Neural cell (in vitro differentiated cells): Measurements from ENCODE around the gene CIT.

Experiments used
- EZH2 ChIP-seq: fragments of 200-600, 300-800 bp; shearing (Covaris generic), sonication (generic); IDR thresholded peaks from 2 replicates; pipeline ENCODE4 v1.6.1; 2014; ENCODE audit warnings: antibody characterized with exemption, low read length, borderline replicate concordance, mild to moderate bottlenecking; ENCODE audit not compliant: insufficient read depth, poor library complexity, severe bottlenecking
- POLR2AphosphoS5 ChIP-seq: IDR thresholded peaks from 2 replicates; pipeline ENCODE4 v1.6.1; 2012
- RAD21 ChIP-seq: fragments of 450-650 bp; conservative IDR thresholded peaks from 2 replicates; pipeline ENCODE4 v1.6.1; 2014; ENCODE audit warnings: antibody characterized with exemption, mild to moderate bottlenecking, moderate library complexity
- SMC3 ChIP-seq: fragments of 450-650 bp; conservative IDR thresholded peaks from 2 replicates; pipeline ENCODE4 v1.6.1; 2014; ENCODE audit warnings: antibody characterized with exemption, mild to moderate bottlenecking, moderate library complexity; ENCODE audit not compliant: poor library complexity
- TF ChIP-seq, protein P1 (sequence below): fragments of 450-650 bp; IDR thresholded peaks from 2 replicates; pipeline ENCODE4 v1.5.1; 2014; ENCODE audit warnings: antibody characterized with exemption, mild to moderate bottlenecking, moderate library complexity; ENCODE audit not compliant: poor library complexity, severe bottlenecking
- TF ChIP-seq, protein P2 (sequence below): IDR thresholded peaks from 2 replicates; pipeline ENCODE4 v1.6.1; 2012; ENCODE audit warnings: borderline replicate concordance

DNA sequence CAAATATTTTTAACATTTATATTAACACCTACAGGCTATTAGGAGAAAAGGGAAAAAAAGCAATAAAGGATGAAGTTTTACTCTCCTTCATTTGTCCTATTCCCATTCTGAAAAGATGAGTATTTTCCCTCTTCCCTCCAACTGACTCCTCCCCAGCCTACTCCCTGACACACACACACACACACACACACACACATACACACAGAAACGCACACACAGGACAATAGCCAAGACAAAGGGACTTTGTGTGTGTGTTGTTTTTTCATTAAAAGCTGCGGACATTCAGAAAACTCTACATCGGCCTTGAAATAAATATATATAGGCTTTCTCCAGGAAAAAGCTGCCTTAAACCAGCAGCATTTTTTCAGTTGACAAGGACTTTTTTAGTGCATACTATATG is 134.4 kb downstream of the CIT start:
- TF ChIP-seq, protein P1, sequence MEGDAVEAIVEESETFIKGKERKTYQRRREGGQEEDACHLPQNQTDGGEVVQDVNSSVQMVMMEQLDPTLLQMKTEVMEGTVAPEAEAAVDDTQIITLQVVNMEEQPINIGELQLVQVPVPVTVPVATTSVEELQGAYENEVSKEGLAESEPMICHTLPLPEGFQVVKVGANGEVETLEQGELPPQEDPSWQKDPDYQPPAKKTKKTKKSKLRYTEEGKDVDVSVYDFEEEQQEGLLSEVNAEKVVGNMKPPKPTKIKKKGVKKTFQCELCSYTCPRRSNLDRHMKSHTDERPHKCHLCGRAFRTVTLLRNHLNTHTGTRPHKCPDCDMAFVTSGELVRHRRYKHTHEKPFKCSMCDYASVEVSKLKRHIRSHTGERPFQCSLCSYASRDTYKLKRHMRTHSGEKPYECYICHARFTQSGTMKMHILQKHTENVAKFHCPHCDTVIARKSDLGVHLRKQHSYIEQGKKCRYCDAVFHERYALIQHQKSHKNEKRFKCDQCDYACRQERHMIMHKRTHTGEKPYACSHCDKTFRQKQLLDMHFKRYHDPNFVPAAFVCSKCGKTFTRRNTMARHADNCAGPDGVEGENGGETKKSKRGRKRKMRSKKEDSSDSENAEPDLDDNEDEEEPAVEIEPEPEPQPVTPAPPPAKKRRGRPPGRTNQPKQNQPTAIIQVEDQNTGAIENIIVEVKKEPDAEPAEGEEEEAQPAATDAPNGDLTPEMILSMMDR = no peak
- TF ChIP-seq POLR2AphosphoS5 (no peak), SMC3 (no peak), RAD21 (no peak), EZH2 (no peak)
- TF ChIP-seq, protein P2, sequence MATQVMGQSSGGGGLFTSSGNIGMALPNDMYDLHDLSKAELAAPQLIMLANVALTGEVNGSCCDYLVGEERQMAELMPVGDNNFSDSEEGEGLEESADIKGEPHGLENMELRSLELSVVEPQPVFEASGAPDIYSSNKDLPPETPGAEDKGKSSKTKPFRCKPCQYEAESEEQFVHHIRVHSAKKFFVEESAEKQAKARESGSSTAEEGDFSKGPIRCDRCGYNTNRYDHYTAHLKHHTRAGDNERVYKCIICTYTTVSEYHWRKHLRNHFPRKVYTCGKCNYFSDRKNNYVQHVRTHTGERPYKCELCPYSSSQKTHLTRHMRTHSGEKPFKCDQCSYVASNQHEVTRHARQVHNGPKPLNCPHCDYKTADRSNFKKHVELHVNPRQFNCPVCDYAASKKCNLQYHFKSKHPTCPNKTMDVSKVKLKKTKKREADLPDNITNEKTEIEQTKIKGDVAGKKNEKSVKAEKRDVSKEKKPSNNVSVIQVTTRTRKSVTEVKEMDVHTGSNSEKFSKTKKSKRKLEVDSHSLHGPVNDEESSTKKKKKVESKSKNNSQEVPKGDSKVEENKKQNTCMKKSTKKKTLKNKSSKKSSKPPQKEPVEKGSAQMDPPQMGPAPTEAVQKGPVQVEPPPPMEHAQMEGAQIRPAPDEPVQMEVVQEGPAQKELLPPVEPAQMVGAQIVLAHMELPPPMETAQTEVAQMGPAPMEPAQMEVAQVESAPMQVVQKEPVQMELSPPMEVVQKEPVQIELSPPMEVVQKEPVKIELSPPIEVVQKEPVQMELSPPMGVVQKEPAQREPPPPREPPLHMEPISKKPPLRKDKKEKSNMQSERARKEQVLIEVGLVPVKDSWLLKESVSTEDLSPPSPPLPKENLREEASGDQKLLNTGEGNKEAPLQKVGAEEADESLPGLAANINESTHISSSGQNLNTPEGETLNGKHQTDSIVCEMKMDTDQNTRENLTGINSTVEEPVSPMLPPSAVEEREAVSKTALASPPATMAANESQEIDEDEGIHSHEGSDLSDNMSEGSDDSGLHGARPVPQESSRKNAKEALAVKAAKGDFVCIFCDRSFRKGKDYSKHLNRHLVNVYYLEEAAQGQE = no peak
